Activated T-cell treated with anti-CD3 and anti-CD28 coated beads, Interleukin-2, amount 50 U/mL, for 24 hours (primary cell): ENCODE measurements around the gene DCLRE1A.
"Not testable (repeated sequence)": the region's sequence is repeated elsewhere in the genome, so short reads cannot be mapped to it uniquely, and the experiment has no call there.

Experiments used
- DNase-seq: peaks from one replicate; pipeline ENCODE4 v3.0.0-alpha.2; 2020
- H3K27ac Mint-ChIP-seq: 2 replicates; pipeline ENCODE4 v1.8.0; 2020; ENCODE audit warnings: mild to moderate bottlenecking, mixed read lengths
- H3K27me3 Mint-ChIP-seq: 2 replicates; pipeline ENCODE4 v1.8.0; 2020; ENCODE audit warnings: mixed read lengths
- H3K36me3 Mint-ChIP-seq: 2 replicates; pipeline ENCODE4 v1.8.0; 2020; ENCODE audit warnings: low read depth, mixed read lengths
- H3K4me1 Mint-ChIP-seq: 2 replicates; pipeline ENCODE4 v1.8.0; 2020; ENCODE audit warnings: low read depth, mixed read lengths
- H3K4me3 Mint-ChIP-seq: 2 replicates; pipeline ENCODE4 v1.8.0; 2020; ENCODE audit warnings: mild to moderate bottlenecking, moderate library complexity, mixed read lengths
- H3K9me3 Mint-ChIP-seq: 2 replicates; pipeline ENCODE4 v1.8.0; 2020; ENCODE audit warnings: mixed read lengths

DCLRE1A gene

DNA sequence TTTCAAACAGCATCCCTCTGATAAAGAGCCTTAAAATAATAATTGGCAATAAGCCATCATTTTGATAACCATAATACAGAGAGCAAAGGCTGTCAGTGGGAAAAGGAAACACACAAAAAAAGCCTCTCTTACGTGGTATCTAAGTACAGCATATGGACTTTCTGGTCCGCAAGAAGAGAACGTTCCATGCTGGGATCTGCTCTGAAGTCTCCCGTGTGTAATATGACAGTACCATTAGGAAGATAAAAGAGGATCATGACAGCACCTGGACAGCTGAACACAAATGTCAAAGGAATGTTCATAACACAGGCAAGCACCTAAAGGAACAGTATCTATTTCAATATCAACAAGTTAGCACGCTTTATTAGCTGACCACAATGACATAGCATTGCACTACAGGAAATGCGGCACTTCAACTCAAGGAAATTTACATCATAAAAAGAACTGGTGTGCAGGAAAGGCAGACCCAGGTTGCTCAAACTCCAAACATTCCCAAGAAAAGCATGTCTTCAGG lies 9.9 kb downstream of the DCLRE1A start:
- Mint-ChIP-seq H3K4me1 (peaks cover 22% of the 10 kb centered on the region), H3K4me3 (no peak overlapping the region), H3K9me3 (no peaks in the 10 kb centered on the region), H3K27ac (no peak overlapping the region), H3K36me3 (peaks cover 68% of the 10 kb centered on the region), H3K27me3 (no peaks in the 10 kb centered on the region)
- DNase-seq = no peak

DNA sequence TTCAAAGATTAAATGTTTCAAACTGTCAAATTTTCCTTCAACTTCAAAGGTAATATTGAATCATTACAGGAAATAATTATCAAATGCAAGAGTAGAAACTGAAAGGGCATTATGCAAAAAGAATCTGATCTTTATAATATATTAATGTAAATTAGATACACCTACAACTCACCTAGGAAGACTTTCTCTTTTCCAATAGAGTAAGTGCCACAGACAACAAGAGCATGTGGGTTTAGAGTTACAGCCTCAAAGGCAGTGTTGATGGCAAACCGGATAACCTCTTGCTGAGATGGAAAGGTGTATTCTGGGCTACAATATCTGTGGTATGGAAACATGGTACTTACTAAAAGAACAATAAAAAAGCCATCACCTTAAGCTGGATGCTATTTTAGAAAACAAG lies 11.7 kb downstream of the DCLRE1A start:
- Mint-ChIP-seq H3K27ac (no peak overlapping the region), H3K27me3 (no peaks in the 10 kb centered on the region)

DNA sequence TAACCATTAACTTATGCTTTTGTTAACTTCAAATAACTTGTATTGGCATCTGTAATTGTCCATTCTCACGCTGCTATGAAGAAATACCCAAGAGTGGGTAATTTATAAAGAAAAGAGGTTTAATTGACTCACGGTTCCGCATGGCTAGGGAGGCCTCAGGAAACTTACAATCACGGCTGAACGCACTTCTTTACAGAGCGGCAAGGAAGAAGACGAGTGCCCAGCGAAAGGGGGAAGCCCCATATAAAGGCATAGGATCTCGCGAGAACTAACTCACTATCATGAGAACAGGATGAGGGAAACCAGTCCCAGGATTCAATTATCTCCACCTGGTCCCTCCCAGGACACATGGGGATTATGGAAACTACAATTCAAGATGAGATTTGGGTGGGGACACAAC lies 25.3 kb downstream of the DCLRE1A start:
- not testable (repeated sequence) for H3K27me3 Mint-ChIP-seq, H3K36me3 Mint-ChIP-seq, H3K27ac Mint-ChIP-seq, DNase-seq, H3K4me1 Mint-ChIP-seq, H3K9me3 Mint-ChIP-seq, H3K4me3 Mint-ChIP-seq

More for the DNA sequence above, 11.7 kb downstream of the DCLRE1A start:
- no peak for DNase-seq
- H3K9me3 Mint-ChIP-seq = no peaks in the 10 kb centered on the region
- H3K36me3 Mint-ChIP-seq = peaks cover 65% of the 10 kb centered on the region
- peaks cover 13% of the 10 kb centered on the region for H3K4me1 Mint-ChIP-seq
- H3K4me3 Mint-ChIP-seq = no peak overlapping the region

DNA sequence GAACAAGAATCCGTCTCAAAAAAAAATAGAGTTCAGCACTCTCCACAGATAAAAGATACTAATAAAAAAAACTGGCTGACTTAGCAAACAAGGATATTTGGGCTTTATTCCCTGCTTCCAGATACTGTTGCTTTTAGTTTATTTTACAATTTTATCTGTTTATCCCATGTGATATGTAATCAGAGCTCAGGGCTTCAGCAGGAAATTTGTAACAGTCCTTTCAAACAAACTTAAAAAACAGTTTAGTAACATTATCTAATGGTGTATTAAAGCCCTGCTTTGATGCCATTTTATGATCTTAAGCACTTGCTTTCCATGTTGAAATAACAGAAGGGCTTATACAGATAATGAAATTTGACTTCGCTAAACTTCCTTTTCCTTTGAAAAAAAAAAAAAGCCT lies 28.1 kb downstream of the DCLRE1A start:
- no peak for DNase-seq
- Mint-ChIP-seq H3K36me3 (no peaks in the 10 kb centered on the region), H3K27me3 (no peaks in the 10 kb centered on the region), H3K27ac (no peak overlapping the region), H3K9me3 (no peaks in the 10 kb centered on the region), H3K4me3 (no peak overlapping the region), H3K4me1 (no peaks in the 10 kb centered on the region)

DNA sequence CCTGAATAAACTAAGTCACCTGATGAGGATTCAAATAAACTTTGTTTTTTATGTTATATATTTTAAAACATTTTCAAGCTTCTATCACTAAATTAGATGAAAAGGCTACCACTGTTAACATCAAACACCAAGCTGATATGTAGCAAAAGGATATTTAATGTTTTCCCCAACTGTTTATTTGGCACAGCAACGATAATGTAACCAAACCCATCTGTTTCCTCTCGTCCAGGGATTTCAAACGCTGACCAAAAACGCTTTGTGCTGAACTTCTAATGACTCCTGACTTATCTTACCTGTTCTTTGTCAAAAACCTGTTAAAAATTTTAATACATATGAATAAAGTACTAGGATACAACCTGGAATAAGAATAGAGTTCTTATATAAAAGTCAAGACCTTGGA lies 30.5 kb downstream of the DCLRE1A start:
- H3K27ac Mint-ChIP-seq = no peak overlapping the region
- H3K36me3 Mint-ChIP-seq = no peaks in the 10 kb centered on the region
- H3K9me3 Mint-ChIP-seq = no peaks in the 10 kb centered on the region
- no peaks in the 10 kb centered on the region for H3K27me3 Mint-ChIP-seq
- no peak for DNase-seq
- no peak overlapping the region for H3K4me3 Mint-ChIP-seq
- no peaks in the 10 kb centered on the region for H3K4me1 Mint-ChIP-seq

DNA sequence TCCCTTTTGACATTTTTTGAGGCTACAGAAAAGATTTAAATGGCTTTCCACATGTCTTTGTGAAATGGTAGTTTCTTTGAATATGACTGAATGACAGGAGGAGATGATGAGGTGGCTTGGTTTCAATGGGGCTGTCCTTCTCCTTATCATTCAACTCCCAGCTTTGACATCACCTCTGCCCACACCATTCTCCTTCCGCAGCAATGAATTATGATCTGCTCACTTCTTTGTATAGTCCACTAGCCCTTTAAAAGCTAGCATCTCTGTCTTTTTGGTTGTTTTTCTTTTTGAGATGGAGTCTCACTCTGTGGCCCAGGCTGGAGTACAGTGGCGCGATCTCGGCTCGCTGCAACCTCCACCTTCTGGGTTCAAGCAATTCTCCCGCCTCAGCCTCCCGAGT lies 31.7 kb downstream of the DCLRE1A start:
- DNase-seq = no peak
- Mint-ChIP-seq H3K27ac (no peak overlapping the region), H3K27me3 (no peaks in the 10 kb centered on the region), H3K36me3 (no peaks in the 10 kb centered on the region), H3K4me1 (no peaks in the 10 kb centered on the region), H3K4me3 (no peak overlapping the region), H3K9me3 (no peaks in the 10 kb centered on the region)

DNA sequence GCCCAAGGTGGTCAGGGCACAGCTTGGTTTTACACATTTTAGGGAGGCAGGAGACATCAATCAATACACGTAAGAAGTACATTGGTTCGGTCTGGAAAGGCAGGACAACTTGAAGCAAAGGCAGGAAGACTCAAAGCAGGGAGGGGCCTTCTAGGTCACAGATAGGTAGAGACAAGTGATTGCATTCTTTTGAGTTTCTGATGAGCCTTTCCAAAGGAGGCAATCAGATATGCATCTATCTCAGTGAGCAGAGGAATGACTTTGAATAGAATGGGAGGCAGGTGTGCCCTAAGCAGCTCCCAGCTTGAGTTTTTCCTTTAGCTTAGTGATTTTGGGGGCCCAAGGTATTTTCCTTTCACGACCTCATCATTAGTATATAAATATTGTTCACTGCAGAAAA lies 32.6 kb downstream of the DCLRE1A start:
- H3K4me3 Mint-ChIP-seq, H3K27me3 Mint-ChIP-seq, H3K4me1 Mint-ChIP-seq, H3K27ac Mint-ChIP-seq, H3K9me3 Mint-ChIP-seq, H3K36me3 Mint-ChIP-seq, DNase-seq: not testable (repeated sequence)

DNA sequence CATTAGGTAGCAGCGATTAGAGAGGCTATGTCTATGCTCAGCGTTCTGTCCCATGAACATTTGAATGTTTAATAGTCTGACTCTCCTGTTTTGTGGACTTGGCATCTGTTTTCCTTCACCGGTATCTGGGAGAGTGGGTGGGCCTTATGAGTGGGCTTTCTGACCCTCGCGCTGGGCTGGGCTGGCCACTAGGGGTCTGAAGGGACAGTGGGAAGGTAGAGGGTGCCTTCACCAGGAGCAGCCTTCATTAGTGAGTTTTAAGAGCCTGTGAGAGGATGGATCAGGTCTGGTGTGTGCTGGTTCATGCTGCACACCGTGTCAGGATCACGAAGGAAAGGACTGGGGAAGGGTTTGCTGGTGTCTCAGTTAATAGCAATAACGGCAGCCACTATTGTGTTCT lies 33.4 kb downstream of the DCLRE1A start:
- Mint-ChIP-seq H3K9me3 (no peaks in the 10 kb centered on the region), H3K27ac (no peak overlapping the region), H3K27me3 (no peaks in the 10 kb centered on the region), H3K36me3 (no peaks in the 10 kb centered on the region), H3K4me1 (no peaks in the 10 kb centered on the region), H3K4me3 (no peak overlapping the region)
- DNase-seq = no peak

DNA sequence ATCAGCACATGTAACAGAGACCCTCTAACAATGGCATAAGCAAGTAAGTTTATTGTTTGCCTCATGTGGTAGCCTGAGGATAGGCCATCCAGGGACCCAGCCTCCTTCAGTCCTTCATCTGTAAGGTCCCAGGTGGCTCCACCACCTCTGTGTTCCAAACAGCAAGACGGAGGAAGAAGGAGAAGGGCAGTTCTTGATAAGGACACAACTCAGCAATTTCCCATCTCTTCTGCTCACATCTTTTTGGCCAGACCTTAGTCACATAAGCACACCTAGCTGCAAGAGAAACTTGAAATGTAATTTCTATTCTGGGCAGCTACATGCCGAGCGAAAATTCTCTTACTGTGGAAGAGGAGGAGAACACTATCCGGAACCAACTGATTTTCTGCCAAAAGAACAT lies 33.9 kb downstream of the DCLRE1A start:
- no peak for DNase-seq
- no peak overlapping the region for H3K4me3 Mint-ChIP-seq
- no peaks in the 10 kb centered on the region for H3K9me3 Mint-ChIP-seq
- H3K27ac Mint-ChIP-seq = no peak overlapping the region
- H3K36me3 Mint-ChIP-seq = no peaks in the 10 kb centered on the region
- H3K27me3 Mint-ChIP-seq = no peaks in the 10 kb centered on the region
- H3K4me1 Mint-ChIP-seq = no peaks in the 10 kb centered on the region

DNA sequence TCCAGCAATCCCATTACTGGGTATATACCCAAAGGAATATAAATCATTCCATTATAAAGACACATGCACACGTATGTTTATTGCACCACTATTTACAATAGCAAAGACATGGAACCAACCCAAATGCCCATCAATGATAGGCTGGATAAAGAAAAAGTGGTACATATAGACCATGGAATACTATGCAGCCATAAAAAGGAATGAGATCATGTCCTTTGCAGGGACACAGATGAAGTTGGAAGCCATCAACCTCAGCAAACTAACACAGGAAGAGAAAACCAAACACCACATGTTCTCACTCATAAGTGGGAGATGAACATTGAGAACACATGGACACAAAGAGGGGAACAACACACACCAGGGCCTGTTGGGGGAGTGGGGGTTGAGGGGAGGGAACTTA lies 39.2 kb downstream of the DCLRE1A start:
- not testable (repeated sequence) for H3K36me3 Mint-ChIP-seq, DNase-seq, H3K4me1 Mint-ChIP-seq, H3K4me3 Mint-ChIP-seq, H3K9me3 Mint-ChIP-seq, H3K27ac Mint-ChIP-seq
- H3K27me3 Mint-ChIP-seq = peaks cover 13% of the 10 kb centered on the region

DNA sequence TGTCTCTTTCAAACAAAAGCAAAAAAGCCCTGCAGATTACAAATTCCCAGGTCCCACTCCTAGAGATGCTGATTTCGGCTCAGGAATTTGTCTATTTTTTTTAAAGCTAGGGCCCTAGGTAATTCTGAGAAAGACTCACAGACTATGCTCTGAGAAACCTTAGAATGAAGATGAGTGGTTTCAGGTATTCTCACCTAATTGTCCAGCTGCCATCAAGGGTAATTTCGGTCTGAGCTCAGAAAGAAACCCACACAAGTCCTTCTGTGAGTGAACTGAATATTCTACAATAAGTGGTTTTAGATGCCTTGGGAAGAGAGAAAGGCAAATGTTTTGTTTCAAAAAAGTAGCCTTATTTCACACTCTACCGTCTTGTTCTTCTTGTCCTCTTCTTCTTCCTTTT lies 45.7 kb downstream of the DCLRE1A start:
- Mint-ChIP-seq H3K9me3 (no peaks in the 10 kb centered on the region), H3K27ac (no peak overlapping the region), H3K27me3 (peaks cover 30% of the 10 kb centered on the region), H3K36me3 (no peaks in the 10 kb centered on the region), H3K4me3 (no peak overlapping the region), H3K4me1 (no peaks in the 10 kb centered on the region)
- no peak for DNase-seq

DNA sequence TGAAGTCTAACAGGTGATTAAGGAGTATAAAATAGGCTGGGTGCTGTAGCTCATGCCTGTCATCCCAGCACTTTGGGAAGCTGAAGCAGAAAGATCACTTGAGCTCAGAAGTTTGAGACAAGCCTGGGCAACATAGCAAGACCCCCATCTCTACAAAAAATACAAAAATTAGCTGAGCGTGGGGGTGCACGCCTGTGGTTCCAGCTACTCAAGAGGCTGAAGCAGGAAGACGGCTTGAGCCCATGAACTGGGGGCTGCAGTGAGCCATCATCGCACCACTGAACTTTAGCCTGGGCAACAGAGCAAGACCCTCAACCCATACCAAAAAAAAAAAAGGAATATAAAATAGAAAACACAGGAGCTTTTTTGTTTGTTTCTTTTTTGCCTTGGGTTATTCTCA lies 47.4 kb downstream of the DCLRE1A start:
- no peak overlapping the region for H3K4me3 Mint-ChIP-seq
- DNase-seq = no peak
- no peaks in the 10 kb centered on the region for H3K9me3 Mint-ChIP-seq
- peaks cover 20% of the 10 kb centered on the region for H3K27me3 Mint-ChIP-seq
- H3K36me3 Mint-ChIP-seq = no peaks in the 10 kb centered on the region
- H3K4me1 Mint-ChIP-seq = no peaks in the 10 kb centered on the region
- no peak overlapping the region for H3K27ac Mint-ChIP-seq

DNA sequence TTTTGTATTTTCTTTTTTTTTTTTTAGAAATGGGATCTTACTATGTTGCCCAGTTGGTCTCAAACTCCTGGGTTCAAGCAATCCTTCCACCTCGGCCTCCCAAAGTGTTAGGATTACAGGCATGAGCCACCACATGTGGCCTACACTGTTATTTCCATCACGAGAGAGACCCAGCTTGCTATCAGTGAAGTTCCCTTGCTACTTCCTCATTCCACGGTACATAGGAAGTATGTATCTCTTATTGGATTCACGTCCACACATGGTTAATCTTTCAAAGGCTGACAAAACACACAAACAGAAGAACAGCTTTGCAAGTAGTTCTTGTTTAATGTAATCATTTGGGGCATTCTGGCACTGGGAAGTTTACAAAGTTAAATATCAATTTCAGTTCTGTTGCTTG lies 50.9 kb downstream of the DCLRE1A start:
- H3K27me3 Mint-ChIP-seq = peaks cover 19% of the 10 kb centered on the region
- H3K4me3 Mint-ChIP-seq = no peak overlapping the region
- no peaks in the 10 kb centered on the region for H3K4me1 Mint-ChIP-seq
- H3K27ac Mint-ChIP-seq = no peak overlapping the region
- H3K9me3 Mint-ChIP-seq = no peaks in the 10 kb centered on the region
- no peaks in the 10 kb centered on the region for H3K36me3 Mint-ChIP-seq
- DNase-seq = no peak

DNA sequence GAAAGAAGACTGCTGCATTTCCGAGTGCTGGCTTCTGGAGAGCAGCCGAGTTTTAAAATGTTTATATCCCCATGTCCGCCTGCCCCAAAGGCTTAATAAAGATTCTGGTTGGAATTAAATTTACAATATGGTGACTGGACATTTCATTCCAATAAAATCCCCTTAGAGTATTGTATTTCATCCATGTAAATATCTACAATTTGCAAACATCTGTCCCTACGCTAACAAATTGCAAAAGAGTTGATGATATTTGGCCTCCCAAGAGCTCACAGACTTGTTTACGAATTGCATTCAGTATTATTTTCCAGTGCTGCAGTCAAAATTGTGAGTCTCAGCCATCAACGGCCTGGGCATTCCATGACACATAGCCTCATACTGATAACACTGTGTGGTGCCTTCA lies 52.3 kb downstream of the DCLRE1A start:
- Mint-ChIP-seq H3K27ac (no peak overlapping the region), H3K4me3 (no peak overlapping the region), H3K4me1 (no peaks in the 10 kb centered on the region), H3K9me3 (no peaks in the 10 kb centered on the region), H3K27me3 (peaks cover 19% of the 10 kb centered on the region), H3K36me3 (no peaks in the 10 kb centered on the region)
- DNase-seq = no peak

DNA sequence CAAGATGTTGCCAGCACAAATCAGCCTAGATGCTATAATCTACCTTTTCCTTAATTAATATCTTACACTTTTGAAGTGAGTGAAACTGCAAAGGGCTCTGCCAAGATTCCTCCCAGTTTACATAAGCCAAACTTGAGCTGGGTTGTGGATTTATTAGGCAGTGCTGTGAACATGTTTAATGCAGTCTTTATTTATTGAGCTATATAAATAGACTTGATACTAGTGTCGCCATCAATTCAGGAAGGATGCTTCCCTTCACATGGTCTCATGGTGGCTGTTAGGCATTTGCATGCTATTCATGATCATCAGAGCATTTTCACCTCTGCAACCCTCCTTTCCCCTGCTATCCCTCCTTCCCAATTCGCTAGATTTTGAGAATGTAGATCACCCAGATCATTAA lies 62.2 kb downstream of the DCLRE1A start:
- H3K36me3 Mint-ChIP-seq = no peaks in the 10 kb centered on the region
- H3K9me3 Mint-ChIP-seq = no peaks in the 10 kb centered on the region
- peaks cover 36% of the 10 kb centered on the region for H3K27me3 Mint-ChIP-seq
- peaks cover 2% of the 10 kb centered on the region for H3K4me1 Mint-ChIP-seq
- H3K4me3 Mint-ChIP-seq = no peak overlapping the region
- no peak overlapping the region for H3K27ac Mint-ChIP-seq
- no peak for DNase-seq

DNA sequence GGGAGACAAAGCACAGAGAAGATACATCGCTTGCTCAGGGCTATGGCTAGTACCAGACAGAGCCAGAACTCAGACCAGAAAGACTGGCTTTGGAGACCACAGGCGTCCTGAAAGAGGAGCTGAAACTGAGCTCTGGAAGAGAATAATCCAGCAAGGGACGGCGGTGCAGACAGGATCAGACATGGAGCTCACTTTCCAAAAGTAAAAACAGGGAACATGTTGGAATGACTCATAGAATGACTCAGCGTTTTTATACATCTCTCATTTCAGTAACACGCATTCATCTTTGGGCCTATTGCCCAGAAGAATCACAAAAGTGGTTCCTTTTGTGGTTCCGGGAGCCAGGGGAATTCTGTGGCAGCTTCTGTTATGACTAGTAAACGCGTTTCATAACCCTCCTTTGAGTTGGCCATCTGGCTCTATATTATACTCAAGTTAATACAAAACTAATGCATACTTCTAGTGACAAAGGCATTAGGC lies 65.2 kb downstream of the DCLRE1A start:
- H3K4me3 Mint-ChIP-seq = no peak overlapping the region
- no peaks in the 10 kb centered on the region for H3K9me3 Mint-ChIP-seq
- H3K27me3 Mint-ChIP-seq = peaks cover 17% of the 10 kb centered on the region
- H3K27ac Mint-ChIP-seq = no peak overlapping the region
- peaks cover 2% of the 10 kb centered on the region for H3K4me1 Mint-ChIP-seq
- no peaks in the 10 kb centered on the region for H3K36me3 Mint-ChIP-seq
- no peak for DNase-seq
